GM23338 (cell line): Measurements from ENCODE around the gene KDM4B.

Experiments
- CREB1 ChIP-seq: fragments of 250-450 bp; sonication (Bioruptor Pico); IDR thresholded peaks from 2 replicates; pipeline ENCODE4 v1.5.0; 2020; ENCODE audit warnings: low read depth, mild to moderate bottlenecking, moderate library complexity
- EZH2 ChIP-seq: fragments of 200-600 bp; sonication (generic); IDR thresholded peaks from one replicate; pipeline ENCODE4 v1.8.0; 2017; ENCODE audit warnings: antibody characterized with exemption, mild to moderate bottlenecking, low read depth; ENCODE audit not compliant: unreplicated experiment
- EZH2phosphoT487 ChIP-seq: fragments of 200-600 bp; sonication (generic); IDR thresholded peaks from one replicate; pipeline ENCODE4 v1.8.1; 2018; ENCODE audit warnings: antibody characterized with exemption; ENCODE audit not compliant: unreplicated experiment
- JUNB ChIP-seq: IDR thresholded peaks from one replicate; pipeline ENCODE4 v1.6.1; 2016; ENCODE audit warnings: antibody characterized with exemption; ENCODE audit not compliant: unreplicated experiment
- POLR2AphosphoS5 ChIP-seq: IDR thresholded peaks from 2 replicates; pipeline ENCODE4 v1.6.1; 2016; ENCODE audit warnings: antibody characterized with exemption, low read depth
- TF ChIP-seq, protein P1 (sequence below), 2 experiments: fragments of 200-600 bp in 1 of 2; sonication (generic) in 1 of 2; conservative IDR thresholded peaks; 2 replicates each; pipeline versions ENCODE4 v1.5.1 to v1.6.1; 2016 to 2017; ENCODE audit warnings: antibody characterized with exemption in 2 of 2, low read depth in 2 of 2, mild to moderate bottlenecking in 2 of 2, moderate library complexity in 1 of 2
- TF ChIP-seq, protein P2 (sequence below): IDR thresholded peaks from 2 replicates; pipeline ENCODE4 v1.6.1; 2016; ENCODE audit warnings: antibody characterized with exemption

DNA sequence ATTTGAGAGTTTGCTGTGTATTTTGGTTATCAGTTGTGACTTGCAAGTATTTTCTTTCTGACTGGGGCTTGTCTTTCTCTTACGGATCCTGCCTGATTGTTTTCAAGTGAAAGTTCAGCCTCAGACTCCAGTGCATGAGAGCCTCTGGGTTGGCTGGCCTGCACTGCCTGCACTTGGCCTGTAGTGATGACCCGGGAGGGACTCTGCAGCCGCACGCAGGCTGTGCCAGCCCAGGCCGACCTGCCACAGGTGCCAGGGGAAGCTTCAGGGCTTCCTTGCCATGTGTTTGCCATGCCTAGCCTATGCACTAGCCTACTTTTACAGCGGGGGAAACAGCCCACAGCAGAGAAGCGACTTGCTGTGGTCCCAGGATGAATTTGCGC, 77.0 kb downstream of the KDM4B start:
- TF ChIP-seq, protein P1, sequence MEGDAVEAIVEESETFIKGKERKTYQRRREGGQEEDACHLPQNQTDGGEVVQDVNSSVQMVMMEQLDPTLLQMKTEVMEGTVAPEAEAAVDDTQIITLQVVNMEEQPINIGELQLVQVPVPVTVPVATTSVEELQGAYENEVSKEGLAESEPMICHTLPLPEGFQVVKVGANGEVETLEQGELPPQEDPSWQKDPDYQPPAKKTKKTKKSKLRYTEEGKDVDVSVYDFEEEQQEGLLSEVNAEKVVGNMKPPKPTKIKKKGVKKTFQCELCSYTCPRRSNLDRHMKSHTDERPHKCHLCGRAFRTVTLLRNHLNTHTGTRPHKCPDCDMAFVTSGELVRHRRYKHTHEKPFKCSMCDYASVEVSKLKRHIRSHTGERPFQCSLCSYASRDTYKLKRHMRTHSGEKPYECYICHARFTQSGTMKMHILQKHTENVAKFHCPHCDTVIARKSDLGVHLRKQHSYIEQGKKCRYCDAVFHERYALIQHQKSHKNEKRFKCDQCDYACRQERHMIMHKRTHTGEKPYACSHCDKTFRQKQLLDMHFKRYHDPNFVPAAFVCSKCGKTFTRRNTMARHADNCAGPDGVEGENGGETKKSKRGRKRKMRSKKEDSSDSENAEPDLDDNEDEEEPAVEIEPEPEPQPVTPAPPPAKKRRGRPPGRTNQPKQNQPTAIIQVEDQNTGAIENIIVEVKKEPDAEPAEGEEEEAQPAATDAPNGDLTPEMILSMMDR (conservative IDR thresholded peaks at IDR 0.05; ENCODE audit: low read depth in 2 of 2) = no peak
- TF ChIP-seq, protein P2, sequence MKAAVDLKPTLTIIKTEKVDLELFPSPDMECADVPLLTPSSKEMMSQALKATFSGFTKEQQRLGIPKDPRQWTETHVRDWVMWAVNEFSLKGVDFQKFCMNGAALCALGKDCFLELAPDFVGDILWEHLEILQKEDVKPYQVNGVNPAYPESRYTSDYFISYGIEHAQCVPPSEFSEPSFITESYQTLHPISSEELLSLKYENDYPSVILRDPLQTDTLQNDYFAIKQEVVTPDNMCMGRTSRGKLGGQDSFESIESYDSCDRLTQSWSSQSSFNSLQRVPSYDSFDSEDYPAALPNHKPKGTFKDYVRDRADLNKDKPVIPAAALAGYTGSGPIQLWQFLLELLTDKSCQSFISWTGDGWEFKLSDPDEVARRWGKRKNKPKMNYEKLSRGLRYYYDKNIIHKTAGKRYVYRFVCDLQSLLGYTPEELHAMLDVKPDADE = no peak
- TF ChIP-seq EZH2 (no peak), JUNB (no peak), POLR2AphosphoS5 (no peak), CREB1 (CRISPR knock-in tag) (no peak), EZH2phosphoT487 (no peak)
